ENCODE measurements around the gene SDCBP2. TPM values are rescaled to one million over a fixed set of nuclear protein-coding genes. Genes with fewer than 3 reads are reported as not detected.

The SDCBP2 gene
- total RNA-seq, 2 experiments from 2014 or later, result 3.3 to 3.9 TPM

DNA sequence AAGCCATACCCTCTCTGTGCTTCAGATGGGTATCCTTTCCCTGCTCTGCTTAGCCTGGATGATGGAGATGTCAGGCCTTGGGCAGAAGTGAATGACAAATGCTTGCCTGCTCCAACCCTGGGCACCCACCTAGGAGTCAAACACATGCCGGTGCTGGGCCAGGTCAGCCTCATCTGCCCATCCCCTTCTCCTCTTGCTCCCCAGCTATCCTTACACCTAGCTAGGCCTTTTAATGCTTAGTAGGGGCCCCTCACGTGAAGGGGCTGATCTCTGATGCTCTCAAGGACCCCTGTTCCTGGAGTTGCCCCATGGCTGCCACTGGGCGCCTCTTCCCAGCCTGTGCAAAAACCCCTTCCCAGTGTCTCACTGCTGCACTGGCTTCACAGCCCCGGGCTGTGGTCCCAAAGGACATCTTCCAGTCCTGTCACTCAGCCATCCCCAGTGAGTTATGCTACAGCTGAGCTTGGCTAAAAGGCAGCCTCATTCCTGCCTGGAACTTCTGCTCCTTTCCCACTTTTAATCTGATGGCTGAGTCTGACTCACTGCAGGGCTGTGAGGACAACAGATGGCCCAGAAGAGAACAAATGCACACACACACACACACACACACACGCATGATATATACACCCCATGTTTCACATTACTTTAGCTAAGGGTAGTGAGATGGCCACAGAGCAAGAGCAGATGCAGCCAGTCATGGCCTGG is 12.8 kb upstream of the SDCBP2 start:
- Mint-ChIP-seq H3K4me1 (peaks cover 31% of the 10 kb centered on the region), H3K4me3 (no peak overlapping the region), H3K9me3 (no peaks in the 10 kb centered on the region), H3K27ac (no peak overlapping the region), H3K27me3 (no peaks in the 10 kb centered on the region), H3K36me3 (peaks cover 15% of the 10 kb centered on the region)
- DNase-seq, result no peak

DNA sequence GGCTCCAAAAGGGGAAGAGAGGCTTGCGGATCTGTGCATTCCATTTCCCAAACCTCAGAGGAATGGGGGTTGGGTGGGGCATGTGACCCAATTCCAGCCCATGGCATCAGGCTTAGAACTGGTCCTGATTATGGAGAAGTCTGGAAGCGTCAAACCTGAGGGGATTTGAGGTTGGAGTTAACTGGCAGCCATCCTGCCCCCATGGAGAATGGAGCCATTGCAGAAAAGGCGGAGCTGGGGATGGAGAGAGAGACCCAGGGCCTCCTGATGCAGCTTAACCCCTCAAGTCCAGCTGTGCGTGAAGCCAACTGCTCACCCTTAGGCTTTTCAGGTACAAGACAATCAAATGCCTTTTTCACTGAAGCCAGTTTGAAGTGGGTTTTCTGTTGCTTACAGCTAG is 9.9 kb upstream of the SDCBP2 start:
- no peak for DNase-seq
- Mint-ChIP-seq H3K4me3 (no peak overlapping the region), H3K27me3 (no peaks in the 10 kb centered on the region), H3K9me3 (no peaks in the 10 kb centered on the region), H3K27ac (no peak overlapping the region), H3K4me1 (peaks cover 22% of the 10 kb centered on the region), H3K36me3 (peaks cover 17% of the 10 kb centered on the region)

DNA sequence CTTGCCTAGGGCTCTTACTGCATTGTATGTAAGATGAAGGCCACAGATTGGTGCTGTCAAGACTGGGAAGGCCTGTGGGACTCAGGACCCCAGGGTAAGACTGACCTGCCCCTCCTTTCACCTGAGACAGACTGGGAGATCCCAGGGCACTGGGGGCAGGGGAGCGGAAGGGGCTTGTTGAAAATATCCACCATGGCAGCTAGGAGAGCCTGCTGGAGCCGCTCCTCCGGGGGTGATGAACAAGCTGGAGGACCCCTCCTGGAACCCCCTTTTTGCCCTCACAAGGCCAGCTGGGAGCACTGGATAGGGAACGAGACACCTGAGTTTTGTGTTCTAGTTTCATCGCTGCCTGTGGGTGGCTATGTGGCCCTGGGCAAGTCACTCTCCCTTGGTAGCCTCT is 9.2 kb upstream of the SDCBP2 start:
- H3K27me3 Mint-ChIP-seq, result no peaks in the 10 kb centered on the region
- H3K36me3 Mint-ChIP-seq, result peaks cover 18% of the 10 kb centered on the region
- H3K4me1 Mint-ChIP-seq, result peaks cover 24% of the 10 kb centered on the region
- H3K4me3 Mint-ChIP-seq, result no peak overlapping the region
- H3K9me3 Mint-ChIP-seq, result no peaks in the 10 kb centered on the region
- no peak overlapping the region for H3K27ac Mint-ChIP-seq
- DNase-seq, result no peak

DNA sequence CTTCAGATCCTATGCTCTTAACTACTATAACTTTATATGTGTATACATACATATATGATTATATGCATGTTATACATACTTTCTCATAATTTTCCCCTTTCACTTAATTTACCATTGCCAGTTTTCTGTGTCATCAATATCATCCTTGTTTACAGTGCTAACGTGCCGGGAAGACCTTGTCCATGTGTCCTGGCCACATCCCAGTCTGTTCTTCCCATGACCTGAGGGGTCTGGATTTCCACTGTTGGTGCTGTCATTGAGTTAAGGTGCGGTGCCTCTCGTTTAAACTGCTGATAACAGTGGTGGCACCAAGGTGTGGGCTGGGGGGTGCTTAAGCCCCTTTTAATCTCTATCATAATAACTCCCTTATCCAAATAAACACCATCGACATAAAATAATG is 8.5 kb upstream of the SDCBP2 start:
- Mint-ChIP-seq H3K4me1 (peaks cover 27% of the 10 kb centered on the region), H3K36me3 (peaks cover 20% of the 10 kb centered on the region), H3K4me3 (no peak overlapping the region), H3K27ac (no peak overlapping the region), H3K27me3 (no peaks in the 10 kb centered on the region), H3K9me3 (no peaks in the 10 kb centered on the region)
- no peak for DNase-seq

DNA sequence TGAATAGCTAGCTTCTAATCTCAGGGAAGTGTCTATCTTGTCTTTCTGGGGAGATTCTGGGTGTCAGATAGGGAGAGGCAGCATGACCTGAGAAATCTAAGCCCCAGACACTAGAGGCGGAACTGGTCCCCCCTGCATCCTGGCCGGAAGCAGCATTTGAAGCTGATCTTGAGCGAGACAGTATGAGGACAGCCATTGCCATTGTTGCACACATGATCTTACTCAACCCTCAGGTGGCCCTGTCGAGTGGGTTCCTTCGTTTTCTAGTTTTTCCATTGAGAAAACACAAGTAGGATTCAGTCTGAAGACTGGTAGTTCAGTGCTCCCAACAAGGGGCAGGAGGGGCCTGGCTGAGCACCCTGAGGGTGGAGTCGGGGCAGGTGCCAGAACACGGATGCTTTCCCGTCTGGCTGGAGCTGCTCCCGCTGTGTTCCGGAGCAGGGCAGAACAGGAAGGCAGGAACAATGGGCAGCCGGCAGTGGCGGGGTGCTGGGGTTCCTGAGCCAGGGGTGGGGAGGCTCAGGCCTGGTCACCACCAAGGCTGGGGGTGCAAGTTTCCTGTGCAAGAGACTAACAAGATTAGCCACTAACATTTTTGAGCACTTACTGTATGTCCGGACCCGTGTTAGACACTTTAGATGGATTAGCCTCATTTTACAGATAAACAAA is 7.9 kb upstream of the SDCBP2 start:
- H3K4me3 Mint-ChIP-seq, result peak overlapping the region; percentile 27
- H3K27me3 Mint-ChIP-seq, result no peaks in the 10 kb centered on the region
- peak overlapping the region; percentile 80 for H3K27ac Mint-ChIP-seq
- H3K9me3 Mint-ChIP-seq, result no peaks in the 10 kb centered on the region
- peaks cover 25% of the 10 kb centered on the region for H3K36me3 Mint-ChIP-seq
- H3K4me1 Mint-ChIP-seq, result peaks cover 31% of the 10 kb centered on the region
- no peak for DNase-seq

DNA sequence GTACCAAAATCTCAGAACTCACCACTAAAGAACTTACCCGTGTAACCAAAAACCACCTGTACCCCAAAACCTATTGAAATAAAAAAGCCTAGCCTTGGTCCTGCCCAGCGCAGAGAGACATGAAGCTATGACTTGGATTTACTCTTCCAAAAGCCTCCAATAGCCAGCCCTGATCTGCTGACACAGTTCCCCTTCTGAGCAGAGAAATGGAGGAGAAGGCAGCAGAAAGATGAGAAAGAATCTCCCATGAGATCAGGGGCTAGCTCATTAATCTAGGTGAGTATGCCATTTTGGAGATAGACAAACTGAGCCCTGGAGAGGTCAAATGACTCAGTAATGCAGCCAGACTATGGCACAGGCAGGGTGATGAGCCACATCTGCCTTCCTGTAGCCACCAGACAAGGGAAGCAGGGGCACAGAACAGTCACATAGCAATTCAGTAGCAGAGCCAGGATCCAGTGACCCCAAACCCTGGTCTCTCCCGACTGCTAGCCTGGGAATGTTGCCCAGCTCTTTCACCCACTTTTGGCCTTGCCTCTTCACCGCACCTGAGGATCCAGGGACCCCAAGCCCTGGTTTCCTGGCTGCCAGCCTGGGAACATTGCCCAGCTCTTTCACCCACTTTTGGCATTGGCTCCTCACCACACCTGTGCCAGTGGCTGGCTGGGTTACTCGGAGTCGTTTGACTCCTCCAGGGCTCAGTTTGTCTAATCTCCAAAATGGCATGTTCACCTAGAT is 7.2 kb upstream of the SDCBP2 start:
- no peak for DNase-seq
- Mint-ChIP-seq H3K27ac (peak overlapping the region; percentile 80), H3K27me3 (no peaks in the 10 kb centered on the region), H3K9me3 (no peaks in the 10 kb centered on the region), H3K36me3 (peaks cover 30% of the 10 kb centered on the region), H3K4me3 (no peak overlapping the region), H3K4me1 (peaks cover 34% of the 10 kb centered on the region)

DNA sequence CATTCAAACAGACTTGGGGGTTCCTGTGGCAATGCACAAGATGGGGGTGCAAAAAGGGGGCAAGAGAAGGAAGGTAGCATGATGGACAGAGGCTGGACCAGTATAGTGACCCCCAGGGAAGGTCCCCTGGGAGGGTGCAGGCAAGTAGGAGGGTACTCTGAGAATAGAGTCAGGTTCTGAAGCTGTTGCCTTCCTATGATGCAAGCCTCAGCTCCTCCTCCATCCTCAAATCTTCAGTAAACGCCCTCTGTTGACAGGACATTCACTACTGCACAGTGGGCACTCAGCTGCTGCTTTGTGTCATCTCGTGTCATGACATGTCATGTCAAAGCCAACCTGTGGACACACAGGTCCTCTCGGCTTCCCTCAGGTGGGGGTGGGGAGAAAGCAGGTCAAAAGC is 5.8 kb upstream of the SDCBP2 start:
- H3K27ac Mint-ChIP-seq, result no peak overlapping the region

DNA sequence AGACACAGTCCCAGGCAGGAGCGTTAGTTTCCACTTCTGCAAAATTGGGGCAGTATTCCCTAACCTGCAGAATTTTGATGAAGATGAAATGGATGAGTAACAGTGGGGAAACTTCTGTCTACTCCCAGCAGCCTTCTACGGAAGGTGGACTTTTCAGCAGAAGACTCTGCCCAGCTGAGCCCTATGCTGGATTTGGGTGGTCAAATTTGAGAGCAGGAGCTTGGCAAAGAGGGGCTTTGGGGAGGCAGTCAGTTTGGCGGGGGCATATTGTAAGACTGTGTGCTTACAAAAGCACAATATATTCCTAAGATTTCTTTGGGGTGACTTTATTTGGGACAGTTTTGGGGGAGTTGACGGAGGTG is 5.4 kb upstream of the SDCBP2 start:
- no peaks in the 10 kb centered on the region for H3K9me3 Mint-ChIP-seq
- no peak for DNase-seq
- H3K4me3 Mint-ChIP-seq, result no peak overlapping the region
- H3K36me3 Mint-ChIP-seq, result peaks cover 41% of the 10 kb centered on the region
- peaks cover 50% of the 10 kb centered on the region for H3K4me1 Mint-ChIP-seq
- H3K27ac Mint-ChIP-seq, result no peak overlapping the region
- no peaks in the 10 kb centered on the region for H3K27me3 Mint-ChIP-seq

More for the DNA sequence above, 5.8 kb upstream of the SDCBP2 start:
- Mint-ChIP-seq H3K4me3 (no peak overlapping the region), H3K36me3 (peaks cover 37% of the 10 kb centered on the region), H3K9me3 (no peaks in the 10 kb centered on the region), H3K27me3 (no peaks in the 10 kb centered on the region), H3K4me1 (peaks cover 46% of the 10 kb centered on the region)
- no peak for DNase-seq

DNA sequence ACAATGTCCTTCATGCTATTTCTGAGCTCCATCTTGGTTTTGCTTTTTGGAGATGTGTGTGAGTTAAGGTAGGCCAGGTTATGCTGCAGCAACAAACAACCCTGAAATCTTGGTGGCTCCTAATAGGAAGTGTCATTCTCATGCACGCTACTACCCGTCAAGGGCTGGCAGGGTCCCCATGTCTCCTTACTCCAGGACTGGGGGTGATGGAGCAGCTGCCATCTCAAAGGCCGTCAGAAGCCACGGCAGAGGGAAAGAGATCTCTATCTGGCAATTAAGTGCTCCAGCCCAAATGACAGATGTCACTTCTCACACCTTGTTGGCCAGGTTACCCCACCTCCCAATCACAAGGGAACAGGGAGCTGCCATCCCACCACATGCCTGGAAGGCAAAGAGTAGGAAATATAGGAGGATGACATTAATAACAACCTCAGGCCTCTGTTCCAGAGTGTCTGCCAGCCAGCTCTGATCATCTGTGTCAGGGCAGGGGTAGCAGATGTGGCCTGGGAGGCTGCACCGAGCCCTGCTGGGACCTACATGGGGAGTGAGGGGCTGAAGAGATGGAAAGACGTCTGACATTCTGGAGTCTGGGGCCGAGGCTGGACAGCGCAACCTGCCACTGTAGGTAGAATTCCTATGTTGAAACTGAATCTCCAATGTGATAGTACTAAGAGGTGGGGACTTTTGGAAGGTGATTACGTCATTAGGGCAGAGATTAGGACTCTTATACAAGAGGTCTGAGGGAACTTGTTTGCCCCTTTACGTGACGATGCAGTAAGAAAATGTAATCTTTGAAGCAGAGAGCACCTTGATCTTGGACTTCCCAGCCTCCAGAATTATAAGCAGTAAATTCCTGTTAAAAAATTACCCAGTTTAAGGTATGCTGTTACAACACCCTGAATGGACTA is 4.8 kb upstream of the SDCBP2 start:
- Mint-ChIP-seq H3K4me3 (no peak overlapping the region), H3K36me3 (peaks cover 41% of the 10 kb centered on the region), H3K4me1 (peaks cover 52% of the 10 kb centered on the region), H3K27me3 (no peaks in the 10 kb centered on the region), H3K9me3 (no peaks in the 10 kb centered on the region), H3K27ac (no peak overlapping the region)
- no peak for DNase-seq

DNA sequence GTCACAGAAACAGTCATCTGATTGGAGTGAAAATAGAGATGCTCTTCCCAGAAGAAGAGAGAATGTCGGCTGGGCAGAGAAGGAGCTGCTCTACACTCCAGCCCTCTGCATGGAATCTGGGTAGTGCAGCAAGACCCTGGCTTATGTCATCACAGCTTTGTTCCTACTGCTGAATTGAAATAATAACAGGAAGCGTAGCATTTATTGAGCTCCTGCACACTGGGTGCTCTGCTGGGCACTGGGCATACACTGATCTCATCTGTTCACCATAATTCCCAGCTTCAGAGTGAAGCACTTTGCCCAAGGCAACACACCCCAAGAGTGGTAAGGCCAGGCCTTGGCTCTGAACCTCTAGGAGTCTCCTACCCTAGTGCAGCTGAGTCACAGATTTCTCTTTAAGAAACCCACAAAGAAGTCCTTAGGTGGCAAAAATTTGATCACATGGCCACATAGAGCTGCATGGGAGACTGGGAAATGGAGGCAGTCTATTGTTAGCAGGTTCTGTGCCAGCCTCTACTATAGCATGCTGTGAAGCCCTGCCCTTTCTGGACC is 3.9 kb upstream of the SDCBP2 start:
- no peak overlapping the region for H3K4me3 Mint-ChIP-seq
- no peak overlapping the region for H3K27ac Mint-ChIP-seq
- no peaks in the 10 kb centered on the region for H3K9me3 Mint-ChIP-seq
- H3K36me3 Mint-ChIP-seq, result peaks cover 41% of the 10 kb centered on the region
- no peak for DNase-seq
- H3K27me3 Mint-ChIP-seq, result no peaks in the 10 kb centered on the region
- H3K4me1 Mint-ChIP-seq, result peaks cover 56% of the 10 kb centered on the region

DNA sequence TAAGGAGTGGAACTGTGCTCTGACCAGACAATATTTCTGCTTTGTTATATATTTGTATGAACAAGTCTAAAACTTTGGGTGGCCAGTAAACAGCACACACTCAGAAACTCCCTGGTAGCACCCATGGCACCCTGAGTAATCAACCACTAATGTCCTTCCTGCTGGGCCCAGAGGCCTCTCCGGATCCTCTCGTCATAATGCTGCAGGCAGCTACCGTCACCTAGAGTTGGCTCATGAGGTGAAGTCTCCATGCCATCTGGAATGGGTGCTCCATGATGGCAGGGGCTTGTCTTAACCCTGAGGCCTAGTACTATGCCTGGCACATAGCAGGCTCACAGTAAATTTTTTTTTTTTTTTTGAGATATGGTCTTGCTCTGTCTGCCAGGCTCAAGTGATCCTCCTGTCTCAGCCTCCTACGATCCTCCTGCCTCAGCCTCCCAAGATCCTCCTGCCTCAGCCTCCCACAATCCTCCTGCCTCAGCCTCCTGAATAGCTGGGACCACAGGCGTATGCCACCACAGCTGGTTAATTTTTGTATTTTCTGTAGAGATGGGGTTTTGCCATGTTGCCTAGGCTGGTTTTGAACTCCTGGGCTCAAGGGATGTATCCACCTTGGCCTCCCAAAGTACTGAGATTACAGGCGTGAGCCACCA is 3.0 kb upstream of the SDCBP2 start:
- H3K4me3 Mint-ChIP-seq, result no peak overlapping the region
- H3K27ac Mint-ChIP-seq, result peak overlapping the region; percentile 40
- no peaks in the 10 kb centered on the region for H3K9me3 Mint-ChIP-seq
- no peaks in the 10 kb centered on the region for H3K27me3 Mint-ChIP-seq
- peaks cover 51% of the 10 kb centered on the region for H3K4me1 Mint-ChIP-seq
- DNase-seq, result no peak
- peaks cover 40% of the 10 kb centered on the region for H3K36me3 Mint-ChIP-seq

DNA sequence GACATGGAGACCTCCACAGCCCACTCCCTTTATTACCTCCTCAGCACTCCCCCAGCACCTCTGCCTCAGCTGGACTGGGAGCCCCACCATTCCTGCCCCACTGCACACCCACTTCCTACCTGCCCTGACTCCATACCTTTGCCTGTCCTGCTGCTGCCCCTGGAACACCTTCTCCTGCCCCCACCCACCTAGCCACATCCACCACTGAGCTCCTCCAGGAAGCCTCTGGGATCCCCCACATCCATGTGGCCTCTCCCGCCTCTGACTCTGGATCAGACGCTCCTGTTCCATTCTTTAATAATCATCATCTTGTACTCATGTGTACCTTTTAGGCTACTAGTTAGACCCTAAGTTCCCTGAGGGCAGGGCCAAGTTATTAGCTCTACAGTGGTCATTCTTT is 2.2 kb upstream of the SDCBP2 start:
- H3K27ac Mint-ChIP-seq, result peak overlapping the region; percentile 77
- peak overlapping the region; percentile 9 for H3K4me3 Mint-ChIP-seq
- DNase-seq, result no peak
- H3K36me3 Mint-ChIP-seq, result peaks cover 35% of the 10 kb centered on the region
- peaks cover 44% of the 10 kb centered on the region for H3K4me1 Mint-ChIP-seq
- H3K9me3 Mint-ChIP-seq, result no peaks in the 10 kb centered on the region
- no peaks in the 10 kb centered on the region for H3K27me3 Mint-ChIP-seq

DNA sequence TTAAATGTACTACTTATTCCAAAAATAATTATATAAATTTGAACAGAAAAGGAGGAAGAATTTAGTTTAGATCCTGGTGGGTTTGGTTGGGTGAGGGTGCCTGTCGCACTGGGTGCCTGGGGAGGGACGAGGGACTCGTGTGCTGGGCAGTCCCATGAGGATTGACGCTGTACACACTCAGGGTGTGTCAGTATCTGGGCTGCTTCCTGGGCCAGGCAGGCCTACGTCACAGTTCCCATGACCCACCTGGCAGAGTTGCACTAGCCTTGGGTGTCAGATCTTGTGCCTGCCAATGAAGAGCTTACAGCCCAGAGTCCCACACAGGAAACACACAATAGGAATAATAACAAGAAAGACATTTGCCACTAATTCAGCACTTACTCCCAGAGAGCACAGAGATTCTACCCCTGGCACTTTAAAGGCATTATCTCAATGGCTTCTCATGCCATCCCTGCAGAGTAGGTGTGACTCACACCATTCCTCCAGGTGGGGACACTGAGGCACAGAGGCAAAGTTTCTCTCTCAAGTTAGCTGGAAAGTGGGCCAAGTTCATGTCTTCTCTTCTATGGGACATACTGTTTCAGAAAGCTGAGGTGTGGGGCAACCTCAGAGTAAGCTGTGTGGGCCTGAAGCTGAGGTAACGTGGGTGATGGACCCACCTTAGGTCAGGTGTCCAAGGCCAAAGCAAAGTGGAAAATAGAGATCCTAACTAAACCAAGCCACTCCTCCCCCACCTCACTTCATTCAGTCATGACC is 1.3 kb upstream of the SDCBP2 start:
- peak overlapping the region; percentile 51 for H3K4me3 Mint-ChIP-seq

More for the DNA sequence above, 1.3 kb upstream of the SDCBP2 start:
- H3K4me1 Mint-ChIP-seq, result peaks cover 41% of the 10 kb centered on the region
- no peaks in the 10 kb centered on the region for H3K9me3 Mint-ChIP-seq
- peak; percentile 53 for DNase-seq
- no peaks in the 10 kb centered on the region for H3K27me3 Mint-ChIP-seq
- H3K36me3 Mint-ChIP-seq, result peaks cover 35% of the 10 kb centered on the region
- peak overlapping the region; percentile 90 for H3K27ac Mint-ChIP-seq
